WI38 (cell line): Measurements from ENCODE around the gene ZNF22.

Experiments used
- H3K4me3 ChIP-seq: 2 replicates; pipeline ENCODE4 v1.5.1; 2011; ENCODE audit warnings: low read depth, mild to moderate bottlenecking, control low read depth, low read length
- TF ChIP-seq, protein P1 (sequence below): IDR thresholded peaks from 2 replicates; pipeline ENCODE4 v1.5.1; 2012; ENCODE audit warnings: low read depth, mild to moderate bottlenecking, control low read depth, low read length

The ZNF22 gene

GRCh38 chr10:44971434-44971833, 29.3 kb upstream of the ZNF22 start:
- no peak overlapping the region for H3K4me3 ChIP-seq
- TF ChIP-seq, protein P1, sequence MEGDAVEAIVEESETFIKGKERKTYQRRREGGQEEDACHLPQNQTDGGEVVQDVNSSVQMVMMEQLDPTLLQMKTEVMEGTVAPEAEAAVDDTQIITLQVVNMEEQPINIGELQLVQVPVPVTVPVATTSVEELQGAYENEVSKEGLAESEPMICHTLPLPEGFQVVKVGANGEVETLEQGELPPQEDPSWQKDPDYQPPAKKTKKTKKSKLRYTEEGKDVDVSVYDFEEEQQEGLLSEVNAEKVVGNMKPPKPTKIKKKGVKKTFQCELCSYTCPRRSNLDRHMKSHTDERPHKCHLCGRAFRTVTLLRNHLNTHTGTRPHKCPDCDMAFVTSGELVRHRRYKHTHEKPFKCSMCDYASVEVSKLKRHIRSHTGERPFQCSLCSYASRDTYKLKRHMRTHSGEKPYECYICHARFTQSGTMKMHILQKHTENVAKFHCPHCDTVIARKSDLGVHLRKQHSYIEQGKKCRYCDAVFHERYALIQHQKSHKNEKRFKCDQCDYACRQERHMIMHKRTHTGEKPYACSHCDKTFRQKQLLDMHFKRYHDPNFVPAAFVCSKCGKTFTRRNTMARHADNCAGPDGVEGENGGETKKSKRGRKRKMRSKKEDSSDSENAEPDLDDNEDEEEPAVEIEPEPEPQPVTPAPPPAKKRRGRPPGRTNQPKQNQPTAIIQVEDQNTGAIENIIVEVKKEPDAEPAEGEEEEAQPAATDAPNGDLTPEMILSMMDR: no peak

- TF ChIP-seq, protein P1: no peak
Observed at GRCh38 chr10:44971935-44972757, 28.6 kb upstream of the ZNF22 start.

GRCh38 chr10:44972874-44973306, 27.8 kb upstream of the ZNF22 start:
- no peak overlapping the region for H3K4me3 ChIP-seq
- TF ChIP-seq, protein P1: no peak

More at GRCh38 chr10:44971935-44972757, 28.6 kb upstream of the ZNF22 start:
- no peak overlapping the region for H3K4me3 ChIP-seq

- TF ChIP-seq, protein P1: no peak
- H3K4me3 ChIP-seq: no peak overlapping the region
Observed at GRCh38 chr10:44973323-44974081, 27.2 kb upstream of the ZNF22 start.

DNA sequence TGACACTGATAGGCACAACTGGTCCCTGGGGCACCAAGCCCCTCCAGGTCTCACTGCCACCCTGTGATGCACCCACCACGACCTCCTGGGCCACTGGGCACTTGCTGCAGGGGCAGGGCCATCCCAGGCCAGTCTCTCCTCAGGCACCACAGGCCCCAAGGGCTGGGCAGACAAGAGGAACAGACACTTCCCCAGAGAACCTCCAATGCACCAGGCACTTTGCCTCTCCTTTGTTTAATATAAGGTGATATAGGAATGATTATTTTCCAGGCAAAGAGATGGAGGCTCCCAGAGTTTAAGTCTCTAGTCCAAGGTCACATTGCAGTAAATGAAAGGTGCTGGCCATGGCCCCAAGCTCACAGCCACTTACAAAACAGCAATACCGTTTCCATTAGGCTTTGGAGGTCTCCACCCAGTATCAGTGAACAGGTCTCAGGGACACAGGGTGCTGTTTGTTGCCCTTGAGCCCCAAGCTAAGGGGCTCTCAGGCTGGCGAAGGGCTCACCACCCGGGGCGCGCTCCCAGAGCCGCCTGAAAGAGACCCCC, 26.6 kb upstream of the ZNF22 start:
- TF ChIP-seq, protein P1: no peak
- H3K4me3 ChIP-seq: 0 out of 2 replicates have a peak overlapping the region, but pooled peaks have one; percentile 32

GRCh38 chr10:44974628-44975430, 25.9 kb upstream of the ZNF22 start:
- TF ChIP-seq, protein P1: peak; percentile 93
- peak overlapping the region; percentile 32 for H3K4me3 ChIP-seq
